Measurements from ENCODE around the gene FOSL2.

Gene FOSL2

GRCh38 chr2:28406276-28407096, 13.8 kb downstream of the FOSL2 start:
- peaks cover 89% of the 10 kb centered on the region for H4K20me1 ChIP-seq (ENCODE audit: insufficient read depth, low read length, poor library complexity, severe bottlenecking)
- H3K36me3 ChIP-seq (ENCODE audit: insufficient read depth, low read length) = peaks cover 98% of the 10 kb centered on the region

GRCh38 chr2:28407131-28407975, 14.7 kb downstream of the FOSL2 start:
- Histone ChIP-seq H3F3A (ENCODE audit: low read depth) (no peaks in the 10 kb centered on the region), H2AFZ (ENCODE audit: low read length) (no peak overlapping the region), H3K36me3 (ENCODE audit: insufficient read depth, low read length) (peaks cover 100% of the 10 kb centered on the region), H4K20me1 (ENCODE audit: insufficient read depth, low read length, poor library complexity, severe bottlenecking) (peaks cover 86% of the 10 kb centered on the region), H3K4me3 (ENCODE audit: low read length, poor library complexity, severe bottlenecking) (no peak overlapping the region), H3K9me2 (replicated peaks; ENCODE audit: low read depth, low read length) (no peaks in the 10 kb centered on the region), H3K4me1 (ENCODE audit: insufficient read depth, low read length, poor library complexity, severe bottlenecking) (peaks cover 38% of the 10 kb centered on the region), H3K27me3 (ENCODE audit: insufficient read depth, low read length, poor library complexity, severe bottlenecking) (no peaks in the 10 kb centered on the region), H3K4me2 (ENCODE audit: low read depth, low read length, poor library complexity, severe bottlenecking) (no peak overlapping the region), H3K79me2 (ENCODE audit: insufficient read depth, low read length) (peaks cover 92% of the 10 kb centered on the region), H3K9ac (ENCODE audit: low read depth, low read length, poor library complexity, severe bottlenecking) (no peak overlapping the region), H3K9me3 (ENCODE audit: insufficient read depth, low read depth, low read length) (no peaks in the 10 kb centered on the region)
- no peak for TF ChIP-seq CTCF (conservative IDR thresholded peaks at IDR 0.05; ENCODE audit: low read length)
- TF ChIP-seq EZH2phosphoT487 (IDR thresholded peaks at IDR 0.05; ENCODE audit: borderline replicate concordance) = no peak

More at GRCh38 chr2:28406276-28407096, 13.8 kb downstream of the FOSL2 start:
- no peak overlapping the region for H3K4me2 ChIP-seq (ENCODE audit: low read depth, low read length, poor library complexity, severe bottlenecking)
- H3K9me3 ChIP-seq (ENCODE audit: insufficient read depth, low read depth, low read length) = no peaks in the 10 kb centered on the region
- peaks cover 46% of the 10 kb centered on the region for H3K4me1 ChIP-seq (ENCODE audit: insufficient read depth, low read length, poor library complexity, severe bottlenecking)
- H3K9ac ChIP-seq (ENCODE audit: low read depth, low read length, poor library complexity, severe bottlenecking) = no peak overlapping the region
- H3K9me2 ChIP-seq (replicated peaks; ENCODE audit: low read depth, low read length) = no peaks in the 10 kb centered on the region
- no peaks in the 10 kb centered on the region for H3K27me3 ChIP-seq (ENCODE audit: insufficient read depth, low read length, poor library complexity, severe bottlenecking)
- peaks cover 92% of the 10 kb centered on the region for H3K79me2 ChIP-seq (ENCODE audit: insufficient read depth, low read length)
- no peaks in the 10 kb centered on the region for H3F3A ChIP-seq (ENCODE audit: low read depth)
- no peak overlapping the region for H2AFZ ChIP-seq (ENCODE audit: low read length)
- H3K4me3 ChIP-seq (ENCODE audit: low read length, poor library complexity, severe bottlenecking) = no peak overlapping the region
- TF ChIP-seq EZH2phosphoT487 (IDR thresholded peaks at IDR 0.05; ENCODE audit: borderline replicate concordance) (no peak), CTCF (conservative IDR thresholded peaks at IDR 0.05; ENCODE audit: low read length) (no peak)

GRCh38 chr2:28407976-28408690, 15.5 kb downstream of the FOSL2 start:
- H3K36me3 ChIP-seq (ENCODE audit: insufficient read depth, low read length) = peaks cover 100% of the 10 kb centered on the region
- no peaks in the 10 kb centered on the region for H3K27me3 ChIP-seq (ENCODE audit: insufficient read depth, low read length, poor library complexity, severe bottlenecking)
- peaks cover 86% of the 10 kb centered on the region for H4K20me1 ChIP-seq (ENCODE audit: insufficient read depth, low read length, poor library complexity, severe bottlenecking)
- H3K4me2 ChIP-seq (ENCODE audit: low read depth, low read length, poor library complexity, severe bottlenecking) = no peak overlapping the region
- peaks cover 86% of the 10 kb centered on the region for H3K79me2 ChIP-seq (ENCODE audit: insufficient read depth, low read length)
- H3K4me3 ChIP-seq (ENCODE audit: low read length, poor library complexity, severe bottlenecking) = no peak overlapping the region
- no peaks in the 10 kb centered on the region for H3F3A ChIP-seq (ENCODE audit: low read depth)
- peaks cover 30% of the 10 kb centered on the region for H3K4me1 ChIP-seq (ENCODE audit: insufficient read depth, low read length, poor library complexity, severe bottlenecking)
- H3K9me2 ChIP-seq (replicated peaks; ENCODE audit: low read depth, low read length) = no peaks in the 10 kb centered on the region
- H3K9me3 ChIP-seq (ENCODE audit: insufficient read depth, low read depth, low read length) = no peaks in the 10 kb centered on the region
- H3K9ac ChIP-seq (ENCODE audit: low read depth, low read length, poor library complexity, severe bottlenecking) = no peak overlapping the region
- TF ChIP-seq CTCF (conservative IDR thresholded peaks at IDR 0.05; ENCODE audit: low read length) (no peak), EZH2phosphoT487 (IDR thresholded peaks at IDR 0.05; ENCODE audit: borderline replicate concordance) (no peak)
- no peak overlapping the region for H2AFZ ChIP-seq (ENCODE audit: low read length)

All from Loucy (cell line).